Measurements from ENCODE around the gene CDKN2B.
A peak's percentile ranks its signal among the peaks of the same experiment; 100 is the strongest.

Gene CDKN2B

GRCh38 chr9:21966140-21966851, 42.8 kb downstream of the CDKN2B start:
- Histone ChIP-seq H2BK120ac (ENCODE audit: low read depth, low read length) (no peak overlapping the region), H3K4me3 (ENCODE audit: low read length in 2 of 2) (peak overlapping the region in 1 of 2 donors; percentile 53), H2BK12ac (ENCODE audit: low read length) (no peak overlapping the region), H3K9me3 (replicated peaks in 1 of 2; ENCODE audit: control insufficient read depth in 2 of 2, insufficient read depth in 1 of 2, low read depth in 1 of 2, low read length in 2 of 2) (peaks cover 3 to 14% of the 10 kb centered on the region in 2 donors), H4K8ac (ENCODE audit: low read depth, low read length) (no peak overlapping the region), H3K36me3 (replicated peaks in 1 of 2; ENCODE audit: control insufficient read depth in 2 of 2, insufficient read depth in 2 of 2, low read length in 2 of 2) (no peaks in the 10 kb centered on the region), H3K79me1 (ENCODE audit: low read depth, low read length) (no peaks in the 10 kb centered on the region), H4K91ac (ENCODE audit: low read depth, low read length, poor library complexity) (no peak overlapping the region), H3K18ac (ENCODE audit: low read length) (no peak overlapping the region), H2AFZ (ENCODE audit: low read length) (no peak overlapping the region), H3K4me1 (ENCODE audit: control insufficient read depth in 2 of 2, insufficient read depth in 1 of 2, low read depth in 1 of 2, low read length in 2 of 2) (peaks cover 2 to 9% of the 10 kb centered on the region in 2 donors), H3K27ac (replicated peaks; ENCODE audit: low read length) (no peak overlapping the region), H2BK5ac (ENCODE audit: low read length) (no peak overlapping the region), H3K4ac (ENCODE audit: low read length) (no peak overlapping the region), H2AK5ac (ENCODE audit: low read depth, low read length) (no peak overlapping the region), H2BK15ac (ENCODE audit: low read length) (no peak overlapping the region), H3K4me2 (ENCODE audit: insufficient read depth, low read length, poor library complexity, severe bottlenecking) (no peak overlapping the region), H3K14ac (ENCODE audit: low read length) (no peak overlapping the region), H3K23ac (ENCODE audit: low read depth, low read length, poor library complexity) (no peak overlapping the region), H3K27me3 (ENCODE audit: control insufficient read depth in 3 of 3, insufficient read depth in 3 of 3, low read depth in 1 of 3, low read length in 3 of 3) (peaks cover 48 to 83% (median 73%) of the 10 kb centered on the region in 3 experiments), H3K9ac (ENCODE audit: low read depth, low read length, poor library complexity) (no peak overlapping the region)
- DNase-seq (ENCODE audit: low spot score), result no peak
- WGBS, 2 donors (ENCODE audit: extremely low coverage in 2 of 2, insufficient read length in 2 of 2, insufficient replicate concordance in 1 of 2), result no CpG with 5 or more reads among the region's 15 CpGs

DNA sequence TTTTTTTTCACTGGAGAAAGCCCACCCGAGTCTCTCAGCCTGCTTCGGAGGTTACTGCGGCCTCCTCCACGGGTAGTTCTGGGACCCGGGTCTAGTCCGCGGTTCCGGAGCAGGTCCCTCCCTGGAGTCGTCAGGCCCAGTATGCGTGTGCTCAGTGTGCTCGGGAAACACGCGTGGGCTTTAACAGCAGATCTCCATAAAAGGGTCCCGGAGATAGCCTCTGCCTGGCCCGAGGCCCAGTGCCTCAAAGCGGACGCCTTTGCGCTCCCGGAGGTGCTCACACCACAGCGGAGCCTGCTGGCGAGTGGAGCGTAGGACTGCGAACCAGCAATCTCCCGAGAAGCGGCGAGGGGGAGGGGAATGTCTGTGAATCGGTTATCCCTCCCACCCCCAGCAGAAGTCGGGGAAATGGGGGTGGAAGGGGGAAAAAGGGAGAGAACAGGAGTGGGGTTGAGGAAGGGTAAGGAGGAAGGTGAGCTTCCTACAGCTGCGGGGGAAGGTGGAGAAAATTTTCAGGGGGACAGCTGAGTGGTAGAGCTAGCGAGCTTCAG, 43.6 kb downstream of the CDKN2B start:
- Histone ChIP-seq H3K23ac (ENCODE audit: low read depth, low read length, poor library complexity) (no peak overlapping the region), H3K4me1 (ENCODE audit: control insufficient read depth in 2 of 2, insufficient read depth in 1 of 2, low read depth in 1 of 2, low read length in 2 of 2) (peaks cover 2 to 9% of the 10 kb centered on the region in 2 donors), H2BK120ac (ENCODE audit: low read depth, low read length) (no peak overlapping the region), H3K79me1 (ENCODE audit: low read depth, low read length) (no peaks in the 10 kb centered on the region), H2BK12ac (ENCODE audit: low read length) (no peak overlapping the region), H3K18ac (ENCODE audit: low read length) (no peak overlapping the region), H2BK15ac (ENCODE audit: low read length) (no peak overlapping the region), H3K9ac (ENCODE audit: low read depth, low read length, poor library complexity) (no peak overlapping the region), H3K14ac (ENCODE audit: low read length) (no peak overlapping the region), H3K27ac (replicated peaks; ENCODE audit: low read length) (no peak overlapping the region), H3K9me3 (replicated peaks in 1 of 2; ENCODE audit: control insufficient read depth in 2 of 2, insufficient read depth in 1 of 2, low read depth in 1 of 2, low read length in 2 of 2) (peaks cover 3 to 14% of the 10 kb centered on the region in 2 donors), H2AFZ (ENCODE audit: low read length) (peak overlapping the region; percentile 93), H3K27me3 (ENCODE audit: control insufficient read depth in 3 of 3, insufficient read depth in 3 of 3, low read depth in 1 of 3, low read length in 3 of 3) (peaks cover 44 to 81% (median 65%) of the 10 kb centered on the region in 3 experiments), H3K4me2 (ENCODE audit: insufficient read depth, low read length, poor library complexity, severe bottlenecking) (peak overlapping the region; percentile 60), H2AK5ac (ENCODE audit: low read depth, low read length) (no peak overlapping the region), H3K4me3 (ENCODE audit: low read length in 2 of 2) (peak overlapping the region; percentile 29 to 46), H4K8ac (ENCODE audit: low read depth, low read length) (no peak overlapping the region), H2BK5ac (ENCODE audit: low read length) (no peak overlapping the region), H3K36me3 (replicated peaks in 1 of 2; ENCODE audit: control insufficient read depth in 2 of 2, insufficient read depth in 2 of 2, low read length in 2 of 2) (no peaks in the 10 kb centered on the region), H4K91ac (ENCODE audit: low read depth, low read length, poor library complexity) (no peak overlapping the region), H3K4ac (ENCODE audit: low read length) (no peak overlapping the region)
- peak; percentile 61 for DNase-seq (ENCODE audit: low spot score)
- WGBS, 2 donors (ENCODE audit: extremely low coverage in 2 of 2, insufficient read length in 2 of 2, insufficient replicate concordance in 1 of 2), result no CpG with 5 or more reads among the region's 30 CpGs

DNA sequence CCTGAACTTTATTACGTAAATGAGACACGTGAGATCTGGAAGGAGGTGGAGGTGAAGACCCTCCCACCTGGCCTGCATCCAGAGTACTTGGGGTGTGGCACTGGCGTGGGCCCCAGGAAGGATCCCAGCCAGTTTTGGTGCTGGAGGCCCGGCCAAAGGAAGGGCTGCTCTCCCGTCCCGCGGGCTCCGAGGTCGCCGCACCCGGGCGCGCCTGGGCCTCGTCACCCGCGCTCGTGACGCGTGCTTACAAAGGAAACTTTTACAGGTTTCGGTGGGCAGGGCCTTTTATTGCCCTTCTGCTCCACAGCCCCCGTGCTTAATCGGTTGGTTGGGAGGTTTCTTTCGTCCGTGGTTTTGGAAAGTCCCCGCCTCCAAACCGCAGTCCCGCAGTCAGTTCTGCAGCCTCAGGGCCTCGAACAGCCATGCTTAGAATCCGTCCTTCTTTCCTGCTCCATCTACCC, 44.1 kb downstream of the CDKN2B start:
- H4K91ac ChIP-seq (ENCODE audit: low read depth, low read length, poor library complexity), result no peak overlapping the region
- no peak overlapping the region for H3K14ac ChIP-seq (ENCODE audit: low read length)
- no peak overlapping the region for H3K23ac ChIP-seq (ENCODE audit: low read depth, low read length, poor library complexity)
- H3K36me3 ChIP-seq (replicated peaks in 1 of 2; ENCODE audit: control insufficient read depth in 2 of 2, insufficient read depth in 2 of 2, low read length in 2 of 2), result no peaks in the 10 kb centered on the region
- no peak overlapping the region for H3K9ac ChIP-seq (ENCODE audit: low read depth, low read length, poor library complexity)
- no peak overlapping the region for H4K8ac ChIP-seq (ENCODE audit: low read depth, low read length)
- no peaks in the 10 kb centered on the region for H3K79me1 ChIP-seq (ENCODE audit: low read depth, low read length)
- peak overlapping the region; percentile 29 to 46 for H3K4me3 ChIP-seq (ENCODE audit: low read length in 2 of 2)
- H2AK5ac ChIP-seq (ENCODE audit: low read depth, low read length), result no peak overlapping the region
- DNase-seq (ENCODE audit: low spot score), result no peak
- H3K27me3 ChIP-seq (ENCODE audit: control insufficient read depth in 3 of 3, insufficient read depth in 3 of 3, low read depth in 1 of 3, low read length in 3 of 3), result peaks cover 39 to 79% (median 60%) of the 10 kb centered on the region in 3 experiments
- peaks cover 2 to 9% of the 10 kb centered on the region in 2 donors for H3K4me1 ChIP-seq (ENCODE audit: control insufficient read depth in 2 of 2, insufficient read depth in 1 of 2, low read depth in 1 of 2, low read length in 2 of 2)
- peaks cover 3 to 9% of the 10 kb centered on the region in 2 donors for H3K9me3 ChIP-seq (replicated peaks in 1 of 2; ENCODE audit: control insufficient read depth in 2 of 2, insufficient read depth in 1 of 2, low read depth in 1 of 2, low read length in 2 of 2)
- H2BK15ac ChIP-seq (ENCODE audit: low read length), result no peak overlapping the region
- H2BK5ac ChIP-seq (ENCODE audit: low read length), result no peak overlapping the region
- H3K4ac ChIP-seq (ENCODE audit: low read length), result no peak overlapping the region
- H3K18ac ChIP-seq (ENCODE audit: low read length), result no peak overlapping the region
- no CpG with 5 or more reads among the region's 29 CpGs for WGBS, 2 donors (ENCODE audit: extremely low coverage in 2 of 2, insufficient read length in 2 of 2, insufficient replicate concordance in 1 of 2)
- no peak overlapping the region for H2BK12ac ChIP-seq (ENCODE audit: low read length)
- H2AFZ ChIP-seq (ENCODE audit: low read length), result peak overlapping the region; percentile 93
- no peak overlapping the region for H3K27ac ChIP-seq (replicated peaks; ENCODE audit: low read length)
- no peak overlapping the region for H2BK120ac ChIP-seq (ENCODE audit: low read depth, low read length)
- H3K4me2 ChIP-seq (ENCODE audit: insufficient read depth, low read length, poor library complexity, severe bottlenecking), result peak overlapping the region; percentile 60

GRCh38 chr9:21961569-21961968, 47.5 kb downstream of the CDKN2B start:
- Histone ChIP-seq H3K4ac (ENCODE audit: low read length) (no peak overlapping the region), H2BK12ac (ENCODE audit: low read length) (no peak overlapping the region), H3K9ac (ENCODE audit: low read depth, low read length, poor library complexity) (no peak overlapping the region), H2AFZ (ENCODE audit: low read length) (no peak overlapping the region), H3K4me1 (ENCODE audit: control insufficient read depth in 2 of 2, insufficient read depth in 1 of 2, low read depth in 1 of 2, low read length in 2 of 2) (peaks cover 2 to 9% of the 10 kb centered on the region in 2 donors), H3K36me3 (replicated peaks in 1 of 2; ENCODE audit: control insufficient read depth in 2 of 2, insufficient read depth in 2 of 2, low read length in 2 of 2) (no peaks in the 10 kb centered on the region), H2AK5ac (ENCODE audit: low read depth, low read length) (no peak overlapping the region), H3K9me3 (replicated peaks in 1 of 2; ENCODE audit: control insufficient read depth in 2 of 2, insufficient read depth in 1 of 2, low read depth in 1 of 2, low read length in 2 of 2) (no peaks in the 10 kb centered on the region), H2BK15ac (ENCODE audit: low read length) (no peak overlapping the region), H2BK5ac (ENCODE audit: low read length) (no peak overlapping the region), H3K4me2 (ENCODE audit: insufficient read depth, low read length, poor library complexity, severe bottlenecking) (no peak overlapping the region), H3K18ac (ENCODE audit: low read length) (no peak overlapping the region), H3K79me1 (ENCODE audit: low read depth, low read length) (no peaks in the 10 kb centered on the region), H4K8ac (ENCODE audit: low read depth, low read length) (no peak overlapping the region), H4K91ac (ENCODE audit: low read depth, low read length, poor library complexity) (no peak overlapping the region), H3K23ac (ENCODE audit: low read depth, low read length, poor library complexity) (no peak overlapping the region), H3K14ac (ENCODE audit: low read length) (no peak overlapping the region), H3K27ac (replicated peaks; ENCODE audit: low read length) (no peak overlapping the region), H3K27me3 (ENCODE audit: control insufficient read depth in 3 of 3, insufficient read depth in 3 of 3, low read depth in 1 of 3, low read length in 3 of 3) (peaks cover 15 to 61% (median 26%) of the 10 kb centered on the region in 3 experiments), H2BK120ac (ENCODE audit: low read depth, low read length) (no peak overlapping the region), H3K4me3 (ENCODE audit: low read length in 2 of 2) (no peak overlapping the region)
- DNase-seq (ENCODE audit: low spot score), result no peak
- WGBS, 2 donors (ENCODE audit: extremely low coverage in 2 of 2, insufficient read length in 2 of 2, insufficient replicate concordance in 1 of 2), result no CpG with 5 or more reads among the region's 2 CpGs

All from neuronal stem cell (in vitro differentiated cells).